H54 (cell line): ENCODE results near the gene TCP11L2.
"Not testable (repeated sequence)": the region's sequence is repeated elsewhere in the genome, so short reads cannot be mapped to it uniquely, and the experiment has no call there.

Experiments used
- DNase-seq: peaks from one replicate; pipeline ENCODE4 v3.0.0; 2011; ENCODE audit warnings: low spot score, mixed read lengths; ENCODE audit not compliant: insufficient read length
- FAIRE-seq: peaks from 3 replicates; lab custom pipeline; 2011; peaks lifted over from hg19 to GRCh38; lab: Jason Lieb, UNC
- POLR2A ChIP-seq: IDR thresholded peaks from 2 replicates; pipeline ENCODE4 v1.6.1; 2011; ENCODE audit warnings: low read depth, mild to moderate bottlenecking, low read length

Gene TCP11L2

DNA sequence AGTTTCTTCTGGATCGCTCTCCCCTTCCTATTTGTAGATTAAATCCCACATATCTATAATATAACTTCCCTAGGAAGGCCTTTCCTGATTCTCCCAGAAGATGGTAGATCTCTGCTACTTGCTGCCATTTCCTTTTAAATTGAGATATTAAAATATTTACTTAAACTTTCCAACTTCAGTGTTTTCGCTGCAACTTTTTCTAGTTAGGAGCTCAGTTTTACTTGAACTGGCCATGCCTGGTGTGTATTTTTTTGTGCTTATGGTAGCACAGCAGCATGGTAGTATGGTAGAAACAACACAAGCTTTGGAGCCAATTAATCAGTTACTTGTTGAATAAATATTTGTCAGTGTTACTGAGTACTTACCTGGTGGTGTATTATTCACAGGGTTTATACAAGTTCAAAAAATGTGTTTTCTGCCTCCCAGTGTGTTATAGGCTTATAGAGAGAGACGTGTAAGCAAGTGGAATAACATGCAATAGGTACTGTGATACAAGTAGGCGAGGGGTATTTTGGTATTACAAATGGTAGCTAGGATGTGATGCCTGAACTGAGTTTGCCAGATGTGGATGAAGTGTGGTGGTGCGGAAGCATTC lies 58.0 kb downstream of the TCP11L2 start:
- TF ChIP-seq POLR2A: no peak
- FAIRE-seq (no peak), DNase-seq (no peak)

DNA sequence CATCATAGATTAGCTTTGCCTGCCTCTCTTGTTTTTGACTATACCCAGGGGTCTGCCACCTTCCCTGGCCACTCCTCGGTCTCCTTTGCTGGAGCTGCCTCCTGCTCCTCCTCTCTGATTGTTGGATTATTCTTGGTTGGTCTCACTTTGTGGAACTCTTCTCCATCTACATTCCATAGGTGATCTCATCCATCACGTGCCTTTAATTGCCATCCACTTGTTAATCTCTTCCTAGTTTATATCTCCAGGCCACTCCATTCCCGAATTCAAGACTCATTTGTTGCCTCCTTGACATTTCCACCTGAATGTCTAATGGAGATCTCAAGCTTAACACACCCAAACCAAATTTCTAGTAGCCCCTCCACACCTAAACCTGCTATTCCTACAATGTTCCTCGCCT lies 60.4 kb downstream of the TCP11L2 start:
- no peak for DNase-seq
- no peak for FAIRE-seq
- TF ChIP-seq POLR2A: no peak

DNA sequence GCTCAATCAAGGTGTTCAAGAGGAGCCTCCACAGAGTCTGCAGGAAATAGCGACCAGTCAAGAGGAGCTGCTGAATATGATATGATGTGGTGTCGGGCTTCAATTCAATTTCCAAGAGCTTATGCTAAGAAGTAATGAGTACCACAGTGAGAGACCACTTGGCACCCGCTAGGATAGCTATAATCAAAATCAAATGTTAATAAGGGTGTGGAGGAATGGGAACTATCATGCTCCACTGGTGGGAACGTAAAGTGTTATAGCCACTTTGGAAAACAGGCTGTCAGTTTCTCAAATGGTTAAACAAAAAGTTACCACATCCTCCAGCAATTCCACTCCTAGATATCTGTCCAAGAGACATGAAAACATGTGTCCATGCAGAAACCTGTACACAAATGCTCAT lies 61.7 kb downstream of the TCP11L2 start:
- TF ChIP-seq POLR2A: no peak
- DNase-seq (no peak), FAIRE-seq (no peak)

DNA sequence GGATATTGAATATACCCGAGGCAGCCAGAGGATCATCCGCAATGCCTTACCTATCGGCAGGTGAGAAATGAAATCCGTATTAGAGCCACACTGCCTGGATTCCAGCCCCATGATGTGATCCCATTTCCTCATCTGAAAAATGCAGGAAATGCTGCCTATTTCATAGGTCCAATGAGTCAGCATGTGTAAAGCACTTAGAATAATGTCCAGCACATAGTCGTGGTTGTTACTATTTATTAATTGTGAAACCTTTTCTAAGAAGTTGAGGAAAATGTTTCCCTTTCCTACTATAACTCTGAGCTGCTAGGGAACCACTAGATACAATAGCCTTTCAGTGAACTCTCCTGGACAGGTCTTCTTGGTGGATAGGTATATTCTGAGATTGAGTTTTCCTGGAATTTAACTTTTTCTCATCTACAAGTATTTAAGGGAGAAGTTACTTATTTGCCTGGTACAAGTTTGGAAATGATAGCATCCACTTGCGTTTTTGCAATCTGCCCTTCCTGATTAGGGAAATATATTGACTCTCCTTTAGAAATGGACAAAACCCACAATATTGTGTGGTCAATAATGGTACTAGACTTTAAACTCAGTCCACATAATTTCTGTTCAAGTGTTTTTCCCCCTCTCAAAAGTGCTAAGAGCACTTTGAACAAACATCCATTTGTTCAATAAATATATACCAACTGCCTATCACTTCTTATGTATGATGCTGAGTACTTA lies 67.3 kb downstream of the TCP11L2 start:
- DNase-seq: no peak
- peak; percentile 67 for FAIRE-seq
- no peak for TF ChIP-seq POLR2A

DNA sequence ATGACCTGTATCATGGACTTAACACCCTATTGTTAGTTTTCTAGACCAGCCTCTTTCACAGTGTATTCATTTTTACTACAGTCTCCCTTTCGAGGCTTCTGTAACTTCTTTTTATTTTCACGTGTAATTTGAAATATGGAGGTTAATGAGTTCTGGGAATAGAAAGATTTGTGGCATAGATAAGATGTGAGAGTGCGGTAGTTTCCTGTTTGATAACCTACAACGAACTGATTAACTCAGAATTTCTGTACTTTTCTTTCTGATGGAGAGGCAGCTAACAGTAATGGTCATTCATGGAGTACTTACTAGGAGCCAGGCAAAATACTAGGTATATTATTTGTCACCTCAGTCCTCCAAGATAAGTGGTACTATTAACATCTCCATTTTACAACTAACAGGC lies 76.3 kb downstream of the TCP11L2 start:
- TF ChIP-seq POLR2A: no peak
- DNase-seq: no peak
- FAIRE-seq: no peak

DNA sequence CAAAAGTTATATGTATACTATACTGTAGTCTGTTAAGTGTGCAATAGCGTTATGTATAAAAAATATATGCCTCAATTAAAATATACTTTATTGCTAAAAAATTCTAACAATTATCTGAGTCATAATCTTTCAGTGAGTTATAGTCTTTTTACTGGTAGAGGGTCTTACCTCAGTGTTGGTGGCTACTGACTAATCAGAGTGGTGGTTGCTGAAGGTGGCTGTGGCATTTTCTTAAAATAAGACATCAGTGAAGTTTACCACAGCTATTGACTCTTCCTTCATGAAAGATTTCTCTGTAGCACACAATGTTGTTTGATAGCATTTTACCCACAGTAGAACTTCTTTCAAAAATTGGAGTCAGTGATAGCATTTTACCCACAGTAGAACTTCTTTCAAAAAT lies 78.4 kb downstream of the TCP11L2 start:
- no peak for DNase-seq
- FAIRE-seq: no peak
- TF ChIP-seq POLR2A: no peak

DNA sequence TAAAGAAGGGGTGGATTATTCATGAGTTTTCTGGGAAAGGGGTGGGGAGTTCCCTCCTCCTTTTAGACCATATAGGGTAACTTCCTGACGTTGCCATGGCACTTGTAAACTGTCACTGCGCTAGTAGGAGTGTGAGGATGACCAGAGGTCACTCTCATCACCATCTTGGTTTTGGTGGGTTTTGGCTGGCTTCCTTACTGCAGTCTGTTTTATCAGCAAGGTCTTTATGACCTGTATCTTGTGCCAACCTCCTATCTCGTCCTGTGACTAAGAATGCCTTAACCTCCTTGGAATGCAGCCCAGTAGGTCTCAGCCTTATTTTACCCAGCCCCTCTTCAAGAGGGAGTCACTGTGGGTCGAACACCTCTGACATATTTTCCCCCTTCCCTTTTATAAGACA lies 79.3 kb downstream of the TCP11L2 start:
- not testable (repeated sequence) for FAIRE-seq, DNase-seq

DNA sequence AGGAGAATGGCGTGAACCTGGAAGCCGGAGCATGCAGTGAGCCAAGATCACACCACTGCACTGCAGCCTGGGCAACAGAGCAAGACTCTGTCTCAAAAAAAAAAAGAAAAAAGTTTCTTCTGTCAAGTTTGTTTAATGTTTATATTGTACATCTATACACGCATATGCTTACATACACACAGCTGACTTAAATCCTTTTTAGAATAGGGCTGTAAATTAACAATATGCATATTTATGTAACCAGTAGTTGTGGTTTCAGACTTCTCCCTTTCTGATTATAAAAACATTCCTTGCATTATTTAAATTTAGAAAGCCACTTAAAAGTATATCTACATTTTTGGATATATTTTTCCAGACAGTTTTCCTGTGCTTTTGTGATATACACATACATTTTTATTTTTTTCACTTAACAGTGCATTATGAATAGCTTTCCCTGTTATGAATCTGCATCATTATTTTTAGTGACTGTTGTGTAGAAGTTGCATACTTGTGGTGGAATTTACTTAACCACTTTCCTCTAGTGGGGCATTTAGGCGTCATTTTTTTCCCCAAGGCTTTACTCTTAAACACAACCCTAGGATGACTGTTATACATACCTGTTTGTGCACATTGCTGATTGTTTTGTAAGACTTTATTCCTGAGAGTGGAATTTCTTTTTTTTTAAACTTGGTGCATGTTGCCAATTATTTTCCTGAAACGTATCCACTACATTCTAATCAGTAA lies 84.4 kb downstream of the TCP11L2 start:
- FAIRE-seq: no peak
- TF ChIP-seq POLR2A: no peak
- DNase-seq: no peak

DNA sequence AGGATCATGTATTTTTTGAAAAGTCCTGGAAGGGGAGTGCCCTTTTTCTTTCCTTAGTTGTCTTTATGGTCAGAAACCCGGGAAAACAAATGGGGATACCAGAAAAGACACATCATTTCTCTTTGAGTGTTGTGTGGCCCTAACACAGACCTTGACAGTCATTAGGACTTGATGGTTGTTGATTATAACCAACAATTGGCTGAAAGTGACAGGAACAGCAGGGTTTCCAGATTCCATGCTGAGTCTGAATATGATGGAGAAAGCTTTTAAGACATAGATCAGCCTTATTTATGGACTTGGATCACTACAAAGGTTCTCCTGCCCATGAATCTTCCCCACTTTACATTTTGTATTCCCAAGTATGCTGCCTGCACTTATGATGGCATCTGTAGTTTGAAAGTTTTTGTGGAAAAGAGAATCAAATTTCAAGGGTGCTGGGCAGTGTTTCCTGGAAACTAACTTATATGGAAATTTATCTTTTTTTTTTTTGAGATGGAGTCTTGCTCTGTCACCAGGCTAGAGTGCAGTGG lies 85.4 kb downstream of the TCP11L2 start:
- FAIRE-seq (no peak), DNase-seq (no peak)
- no peak for TF ChIP-seq POLR2A

DNA sequence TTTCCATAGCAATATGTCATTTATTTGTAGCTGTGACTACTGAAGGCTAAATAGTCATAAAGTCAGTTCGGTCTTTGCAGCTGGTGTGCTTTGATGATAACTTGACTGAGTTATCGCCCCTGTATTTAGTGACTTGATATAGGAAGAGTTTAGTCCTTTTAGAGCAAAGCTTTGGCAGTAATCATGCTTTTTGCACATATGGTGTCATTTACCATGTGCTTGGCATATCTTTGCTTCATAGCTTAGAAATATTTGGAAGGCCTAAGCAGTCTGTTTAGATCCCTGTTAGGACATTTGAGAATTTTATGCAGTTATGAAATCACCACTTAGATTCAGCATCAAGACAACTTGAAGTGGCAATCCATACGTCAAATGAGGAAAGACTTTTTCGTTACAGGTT lies 86.6 kb downstream of the TCP11L2 start:
- no peak for TF ChIP-seq POLR2A
- FAIRE-seq: no peak

DNA sequence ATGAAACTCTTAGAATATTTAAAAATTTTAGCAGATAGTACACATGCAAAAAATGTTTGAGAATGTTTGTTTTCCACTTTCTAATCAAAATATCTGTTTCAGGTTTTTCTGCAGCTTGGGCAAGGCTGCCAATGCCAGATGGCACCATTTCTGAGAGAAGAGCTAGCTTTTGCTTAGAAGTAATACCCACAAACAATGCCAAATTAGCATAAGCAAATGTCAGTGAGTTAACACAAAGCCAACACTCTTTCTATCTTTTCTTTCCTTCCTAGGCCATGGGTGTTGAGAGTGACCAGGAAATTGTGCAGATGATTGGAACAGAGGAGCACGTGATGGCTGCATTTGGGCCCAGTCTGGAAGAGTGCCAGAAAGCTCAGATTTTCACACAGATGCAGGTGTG lies 90.2 kb downstream of the TCP11L2 start:
- no peak for FAIRE-seq

More for the DNA sequence above, 86.6 kb downstream of the TCP11L2 start:
- DNase-seq: no peak

More for the DNA sequence above, 90.2 kb downstream of the TCP11L2 start:
- DNase-seq: no peak
- TF ChIP-seq POLR2A: no peak
